SIG-M5 (cell line): ENCODE results near the gene IFNL3.
"Not testable (repeated sequence)": the region's sequence is repeated elsewhere in the genome, so short reads cannot be mapped to it uniquely, and the experiment has no call there.

Experiments
- DNase-seq: peaks from one replicate; lab custom pipeline; 2025; lab: John Stamatoyannopoulos, UW

IFNL3 gene

DNA sequence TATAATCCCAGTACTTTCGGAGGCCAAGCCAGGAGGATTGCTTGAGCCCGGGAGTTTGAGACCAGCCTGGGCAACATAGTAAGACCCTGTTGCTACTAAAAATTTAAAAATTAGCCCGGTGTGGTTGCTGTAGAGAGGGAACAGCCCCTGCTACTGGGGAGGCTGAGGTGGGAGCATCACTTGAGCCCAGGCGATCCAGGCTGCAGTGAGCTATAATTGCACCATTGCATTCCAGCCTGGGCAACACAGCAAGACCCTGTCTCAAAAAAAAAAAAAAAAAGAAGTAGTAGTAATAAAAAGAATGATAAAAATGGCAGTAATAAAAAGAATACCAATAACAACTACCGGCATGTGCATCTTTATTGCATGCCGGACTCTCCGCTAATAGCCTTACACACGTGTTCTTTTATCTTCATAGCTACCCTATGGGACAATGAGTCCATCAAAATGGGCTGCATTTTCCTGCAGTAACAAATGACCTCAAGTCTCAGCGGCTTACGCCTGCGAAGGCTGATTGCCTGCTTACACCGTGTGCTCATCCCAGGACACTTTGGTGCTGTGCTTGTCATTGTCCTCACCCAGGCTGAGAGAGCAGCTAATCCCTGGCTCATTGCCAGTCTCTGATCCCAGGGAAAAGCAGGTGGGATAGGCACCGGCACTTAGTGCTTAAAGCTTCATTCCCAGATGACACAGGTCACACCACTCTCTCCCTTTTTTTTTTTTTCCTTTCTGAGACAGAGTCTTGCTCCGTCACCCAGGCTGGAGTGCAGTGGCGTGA is 26.4 kb downstream of the IFNL3 start:
- DNase-seq, result no peak

DNA sequence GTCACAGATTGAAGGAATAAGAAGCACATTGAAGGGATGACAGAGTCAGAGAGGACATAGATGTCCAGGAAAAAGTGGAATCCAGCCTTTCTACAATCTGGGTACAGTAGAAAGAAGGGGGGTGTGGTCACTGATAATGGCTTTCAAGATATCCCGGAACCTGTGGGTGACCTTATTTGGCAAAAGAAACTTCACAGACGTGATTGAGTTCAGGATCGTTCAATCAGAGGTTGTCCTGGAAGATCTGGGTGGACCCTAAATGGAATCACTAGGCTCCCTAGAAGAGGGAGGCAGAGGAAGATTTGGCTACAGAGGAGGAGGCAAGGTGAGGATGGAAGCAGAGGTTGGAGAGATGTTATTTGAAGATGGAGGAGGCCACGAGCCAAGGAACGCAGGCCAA is 27.7 kb downstream of the IFNL3 start:
- no peak for DNase-seq

DNA sequence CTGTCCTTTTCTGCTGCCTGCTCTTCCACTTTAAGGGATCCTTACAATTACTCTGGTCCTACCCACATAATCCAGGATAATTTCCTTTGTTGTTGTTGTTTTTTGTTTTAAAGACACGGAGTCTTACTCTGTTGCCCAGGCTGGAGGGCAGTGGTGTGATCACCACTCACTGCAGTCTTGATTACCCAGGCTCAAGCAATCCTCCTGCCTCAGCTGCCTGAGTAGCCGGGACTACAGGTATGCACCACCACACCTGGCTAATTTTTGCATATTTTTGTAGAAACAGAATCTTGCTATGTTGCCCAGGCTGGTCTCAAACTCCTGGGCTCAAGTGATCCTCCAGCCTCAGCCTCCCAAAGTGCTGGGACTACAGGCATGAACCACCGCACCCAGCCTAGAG is 29.5 kb downstream of the IFNL3 start:
- not testable (repeated sequence) for DNase-seq

DNA sequence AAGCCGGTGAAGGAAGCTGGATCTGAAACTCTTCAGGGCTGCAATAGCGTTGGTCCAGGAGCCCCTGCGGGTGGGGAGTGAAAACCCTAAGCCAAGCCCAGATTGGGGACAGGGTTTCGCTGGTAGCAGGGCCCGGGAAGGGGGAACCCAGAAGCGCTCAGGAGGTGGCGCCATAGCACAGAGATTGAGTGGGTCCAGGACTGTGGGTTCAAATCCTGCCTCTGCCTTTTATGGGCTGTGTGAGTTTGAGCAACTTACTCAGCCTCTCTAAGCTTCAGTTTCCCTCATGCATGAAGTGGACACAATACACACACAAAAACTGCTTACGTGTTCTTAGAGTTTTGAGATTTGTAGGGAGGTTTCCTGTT is 32.4 kb downstream of the IFNL3 start:
- DNase-seq, result no peak

DNA sequence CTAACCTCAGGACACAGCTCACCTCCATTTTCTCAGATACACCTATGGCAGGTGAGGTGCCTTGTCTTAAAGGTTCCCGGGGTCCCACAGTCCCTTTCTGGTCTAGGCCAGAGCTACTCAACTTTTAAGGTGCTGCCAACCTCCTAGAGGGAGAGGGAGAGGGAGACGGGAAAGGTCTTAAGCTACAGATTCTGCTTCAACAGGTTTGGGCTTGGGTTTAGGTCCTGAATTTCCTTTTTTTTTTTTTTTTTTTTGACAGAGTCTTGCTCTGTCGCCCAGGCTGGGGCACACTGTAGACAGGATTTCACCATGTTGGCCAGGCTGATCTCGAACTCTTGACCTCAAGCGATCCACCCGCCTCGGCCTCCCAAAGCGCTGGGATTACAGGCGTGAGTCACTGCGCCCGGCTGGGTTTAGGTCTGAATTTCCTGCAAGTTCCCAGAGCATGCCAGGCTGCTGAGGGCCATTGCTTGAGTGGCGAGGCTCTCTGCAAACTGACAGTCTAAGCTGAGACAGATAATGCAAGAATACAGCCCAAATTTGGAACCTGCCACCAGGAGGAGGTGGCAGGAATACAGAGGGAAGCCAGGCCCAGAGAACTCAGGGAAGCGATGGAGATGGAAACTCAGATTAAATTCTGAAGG is 33.0 kb downstream of the IFNL3 start:
- no peak for DNase-seq

DNA sequence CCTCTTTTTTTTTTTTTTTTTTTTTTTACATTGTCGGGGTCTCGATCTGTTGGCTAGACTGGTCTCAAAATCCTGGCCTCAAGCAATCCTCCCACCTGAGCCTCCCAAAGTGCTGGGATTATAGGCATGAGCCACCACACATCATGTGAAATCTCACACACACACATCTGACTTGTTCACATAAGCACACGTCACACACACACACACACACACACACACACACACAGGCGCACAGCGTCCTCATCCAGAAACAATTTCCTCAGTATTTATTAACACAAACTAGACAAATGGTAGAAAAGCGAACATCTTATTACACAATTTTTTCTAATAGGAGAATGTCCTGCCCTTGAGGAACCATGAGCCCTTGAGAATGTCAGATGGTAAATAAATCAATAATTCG is 35.6 kb downstream of the IFNL3 start:
- DNase-seq, result no peak

DNA sequence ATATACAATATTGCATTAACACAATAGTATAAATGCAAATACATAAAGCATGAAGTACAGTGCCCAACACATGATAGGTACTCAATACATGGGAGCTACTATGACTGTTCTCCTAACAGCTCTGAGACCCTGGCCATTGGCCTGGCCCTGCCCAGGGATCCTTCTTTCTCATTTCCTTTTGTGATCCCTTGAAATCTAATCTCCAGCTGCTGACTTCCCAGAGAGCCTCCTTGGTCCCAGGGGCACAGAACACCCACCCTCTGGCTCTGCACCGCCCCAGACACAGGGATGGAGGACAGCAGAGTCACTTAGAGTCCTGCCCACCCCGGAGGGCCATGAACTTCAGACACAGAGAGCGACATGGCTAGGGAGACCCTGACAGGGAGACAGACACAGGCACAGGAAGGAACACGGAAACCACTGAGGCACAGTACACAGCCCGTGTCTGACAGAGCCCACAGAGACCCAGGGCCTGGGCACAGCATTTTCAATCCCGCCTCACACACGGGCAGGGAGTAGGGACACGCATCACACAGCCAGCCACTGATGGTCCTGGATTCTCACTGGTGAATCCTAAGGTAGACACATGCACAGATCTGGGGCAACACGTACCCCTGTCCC is 36.5 kb downstream of the IFNL3 start:
- no peak for DNase-seq

DNA sequence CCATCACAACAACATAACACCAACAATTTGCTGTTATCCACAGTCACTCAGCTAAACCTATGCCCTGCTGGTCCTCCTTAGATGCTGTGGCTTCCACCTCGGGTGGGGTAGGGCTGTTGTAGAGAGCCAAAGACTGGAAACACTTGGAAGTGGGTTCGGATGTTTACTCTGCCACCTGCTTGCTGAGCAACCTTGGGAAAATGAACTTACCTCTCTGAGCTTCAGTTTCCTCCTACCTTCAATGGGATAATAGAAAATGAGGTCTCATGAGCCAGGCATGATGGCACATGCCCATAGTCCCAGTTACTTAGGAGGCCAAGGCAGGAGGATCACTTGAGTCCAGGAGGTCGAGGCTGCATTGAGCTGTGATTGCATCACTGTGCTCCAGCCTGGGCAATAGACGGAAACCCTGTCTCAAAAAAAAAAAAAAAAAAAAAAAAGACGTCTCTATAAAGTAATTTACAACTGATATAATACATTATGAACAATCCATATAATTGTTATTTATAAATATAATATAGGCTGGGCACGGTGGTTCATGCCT is 37.4 kb downstream of the IFNL3 start:
- no peak for DNase-seq

DNA sequence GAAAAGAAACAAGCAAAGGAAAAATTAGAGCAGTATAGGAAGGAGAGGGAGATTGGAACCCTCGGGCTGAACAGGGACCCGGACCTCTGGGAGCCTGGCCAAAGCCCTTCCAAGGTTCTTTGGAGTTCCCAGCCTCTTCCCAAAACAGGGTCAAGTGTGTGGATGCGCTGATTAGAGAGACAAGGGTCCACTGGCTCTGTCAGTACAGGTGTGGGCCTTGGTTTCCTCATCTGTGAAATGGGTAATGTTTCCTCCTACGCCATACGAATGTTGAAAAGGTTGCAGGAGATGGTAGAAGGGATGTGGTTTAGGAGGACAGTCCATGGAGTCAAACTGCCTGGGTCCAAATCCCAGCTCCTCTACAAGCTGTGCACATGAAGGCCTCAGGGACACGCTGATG is 38.7 kb downstream of the IFNL3 start:
- no peak for DNase-seq

DNA sequence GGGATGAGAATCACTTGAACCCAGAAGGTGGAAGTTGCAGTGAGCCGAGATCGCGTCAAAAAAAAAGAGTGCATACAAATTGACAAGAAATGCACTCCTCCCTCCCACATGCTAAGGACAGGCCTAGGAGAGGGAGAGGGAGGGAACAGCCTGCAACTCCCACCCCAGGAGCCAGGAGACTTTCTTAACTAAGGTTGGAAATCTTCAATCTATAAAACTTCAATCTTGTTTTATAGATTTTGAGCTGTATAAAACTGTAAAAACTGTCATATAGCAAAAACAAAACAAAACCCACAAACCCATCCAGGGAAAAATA is 39.4 kb downstream of the IFNL3 start:
- DNase-seq, result no peak

DNA sequence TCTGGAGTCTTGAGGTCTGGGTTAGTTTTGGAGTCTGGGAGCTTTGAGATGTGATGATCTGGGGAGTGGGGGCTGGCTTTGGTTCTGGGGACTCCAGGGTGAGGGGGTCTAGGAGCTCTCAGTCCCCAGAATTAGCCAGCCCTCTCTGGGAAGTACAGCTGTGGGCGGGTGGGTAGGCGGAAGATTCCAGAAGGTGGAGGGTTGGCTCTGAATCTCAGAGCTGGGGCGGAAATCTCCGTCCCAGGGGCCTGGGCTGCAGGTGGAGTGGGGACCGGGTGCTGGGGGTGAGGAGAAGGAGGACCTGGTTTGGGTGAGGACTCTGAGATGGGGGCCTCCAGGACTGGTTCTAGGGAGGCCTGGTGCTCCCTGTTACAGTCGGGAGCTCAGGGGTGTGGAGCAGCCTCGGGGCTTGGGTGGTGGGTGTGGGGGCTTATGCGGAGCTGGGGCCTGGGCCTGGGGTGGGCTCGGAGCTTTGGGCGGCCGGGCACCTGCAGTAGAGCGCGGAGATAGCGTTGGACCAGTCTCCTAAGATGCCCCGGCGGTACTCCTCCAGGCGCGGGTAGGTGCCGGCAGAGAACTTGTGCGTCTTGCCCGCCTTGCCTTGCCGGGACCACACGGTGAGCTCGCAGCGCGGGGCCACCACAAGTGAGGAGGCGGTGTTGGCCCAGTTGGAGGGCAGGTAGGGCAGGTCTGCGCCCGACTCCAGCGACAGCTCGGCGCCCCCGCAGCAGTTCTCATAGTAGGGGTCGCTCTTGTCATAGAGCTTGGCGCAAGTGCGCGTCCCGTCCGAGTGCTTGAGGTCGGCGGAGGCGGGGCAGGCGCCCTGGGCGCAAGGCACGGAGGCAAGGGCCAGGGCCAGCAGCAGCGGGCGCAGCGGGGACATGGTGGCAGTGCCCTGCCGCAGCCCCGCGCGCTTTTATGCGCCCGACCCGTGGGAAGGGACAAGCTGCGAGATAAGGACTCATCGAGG is 41.1 kb downstream of the IFNL3 start, which contains the start of gene SYCN:
Gene SYCN, minus strand, starts transcription at position 892 of the 970 bp plus-strand sequence. Its CDS starts 9 bp downstream, at position 883.
- no peak for DNase-seq

DNA sequence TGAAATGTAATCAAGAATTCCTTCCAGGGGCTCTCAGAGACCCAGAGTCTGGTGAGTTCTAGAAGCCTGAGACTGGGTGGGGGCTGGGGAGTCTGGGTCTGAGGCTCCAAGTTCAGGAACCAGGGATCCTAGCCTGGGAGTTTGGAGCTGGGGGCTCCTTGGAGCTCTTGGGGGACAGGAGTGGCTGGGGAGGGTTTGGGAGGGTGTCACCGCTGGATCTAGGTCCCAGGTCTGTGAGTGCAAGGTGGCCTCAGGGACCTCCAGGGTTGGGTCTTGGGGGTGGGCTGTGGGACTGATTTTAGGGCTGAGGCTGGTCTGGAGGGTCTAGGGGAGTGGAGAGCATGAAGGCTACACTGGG is 41.8 kb downstream of the IFNL3 start:
- no peak for DNase-seq

DNA sequence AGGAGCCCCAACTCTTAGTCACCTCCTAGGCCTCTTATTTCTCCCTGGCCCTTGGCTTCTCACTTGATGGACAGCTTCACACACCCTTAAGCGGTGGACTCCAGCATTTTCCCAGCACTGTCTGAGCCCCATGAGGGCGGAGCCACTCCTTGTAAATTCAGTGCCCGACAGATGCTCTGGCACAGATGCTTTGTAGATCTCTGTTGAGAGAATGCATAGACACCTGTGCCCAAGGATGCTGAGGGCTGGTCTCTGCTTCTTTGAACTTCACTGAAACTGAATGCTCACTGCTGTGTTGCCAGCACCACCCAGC is 44.0 kb downstream of the IFNL3 start:
- no peak for DNase-seq

DNA sequence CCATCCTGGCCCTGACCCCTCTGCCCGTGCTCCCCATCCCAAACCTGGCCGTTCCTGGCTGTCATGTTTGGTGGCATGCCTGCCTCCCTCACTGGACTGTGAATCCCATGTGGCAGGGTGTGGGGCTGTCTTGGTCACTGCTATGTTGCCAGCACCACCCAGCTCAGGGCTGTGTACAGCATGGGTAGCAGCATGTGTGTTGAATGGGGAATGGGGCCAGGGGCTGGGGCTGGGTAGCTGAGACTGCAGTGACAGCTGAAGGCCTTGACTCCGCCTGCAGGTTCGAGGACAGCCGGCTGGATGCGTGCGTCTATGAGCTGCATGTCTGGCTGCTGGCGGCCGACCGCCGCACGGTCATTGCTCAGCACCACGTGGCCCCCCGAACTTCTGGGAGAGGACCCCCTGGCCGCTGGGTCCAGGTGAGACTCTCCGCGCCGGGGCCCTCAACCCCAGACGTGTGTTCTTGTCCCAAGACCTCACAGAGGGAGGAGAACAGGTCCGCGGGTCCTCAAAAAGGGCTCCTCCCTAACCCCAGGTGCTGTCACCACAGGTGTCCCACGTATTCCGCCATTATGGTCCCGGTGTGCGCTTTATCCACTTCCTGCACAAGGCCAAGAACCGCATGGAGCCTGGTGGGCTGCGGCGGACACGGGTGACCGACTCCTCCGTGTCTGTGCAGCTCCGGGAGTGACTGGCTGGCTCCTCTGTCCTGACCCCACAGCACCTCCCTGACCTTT is 44.6 kb downstream of the IFNL3 start:
- DNase-seq, result no peak

DNA sequence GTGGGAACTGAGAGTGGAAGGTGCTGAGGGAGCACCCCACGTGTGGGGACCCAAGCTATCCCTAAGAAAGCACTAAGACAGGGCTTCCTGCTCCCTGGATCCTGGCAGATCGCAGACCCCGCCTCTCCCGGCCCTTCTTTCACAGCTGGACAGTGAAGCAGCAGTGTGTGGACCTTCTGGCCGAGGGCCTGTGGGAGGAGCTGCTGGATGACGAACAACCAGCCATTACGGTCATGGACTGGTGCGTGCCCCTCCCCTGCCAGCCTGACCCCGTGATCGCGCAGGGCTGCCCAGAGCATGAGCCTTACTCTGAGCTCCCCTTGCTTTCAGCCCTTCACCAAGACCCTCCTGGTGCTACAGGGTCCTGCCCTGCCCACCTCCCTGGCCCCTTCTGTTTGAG is 45.8 kb downstream of the IFNL3 start:
- no peak for DNase-seq

DNA sequence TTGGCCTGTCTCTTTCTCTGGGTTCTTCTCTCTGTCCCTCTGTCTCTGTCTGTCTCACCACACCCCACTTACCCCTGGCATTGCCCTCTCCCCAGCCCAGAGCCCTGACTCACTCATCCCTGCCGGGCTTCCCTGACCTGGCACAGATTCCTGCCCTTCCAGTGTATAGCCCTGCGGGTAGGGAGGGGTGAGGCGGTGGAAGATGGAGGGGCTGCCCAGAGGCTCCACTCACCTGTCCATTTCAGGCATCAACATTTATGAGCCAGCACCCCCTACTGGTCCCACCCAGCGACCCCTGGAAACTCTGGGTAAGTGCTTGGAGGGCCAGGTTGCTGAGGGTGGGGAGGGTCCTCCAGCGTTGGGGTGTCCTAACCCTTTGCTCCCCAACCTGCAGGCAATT is 47.0 kb downstream of the IFNL3 start:
- no peak for DNase-seq

DNA sequence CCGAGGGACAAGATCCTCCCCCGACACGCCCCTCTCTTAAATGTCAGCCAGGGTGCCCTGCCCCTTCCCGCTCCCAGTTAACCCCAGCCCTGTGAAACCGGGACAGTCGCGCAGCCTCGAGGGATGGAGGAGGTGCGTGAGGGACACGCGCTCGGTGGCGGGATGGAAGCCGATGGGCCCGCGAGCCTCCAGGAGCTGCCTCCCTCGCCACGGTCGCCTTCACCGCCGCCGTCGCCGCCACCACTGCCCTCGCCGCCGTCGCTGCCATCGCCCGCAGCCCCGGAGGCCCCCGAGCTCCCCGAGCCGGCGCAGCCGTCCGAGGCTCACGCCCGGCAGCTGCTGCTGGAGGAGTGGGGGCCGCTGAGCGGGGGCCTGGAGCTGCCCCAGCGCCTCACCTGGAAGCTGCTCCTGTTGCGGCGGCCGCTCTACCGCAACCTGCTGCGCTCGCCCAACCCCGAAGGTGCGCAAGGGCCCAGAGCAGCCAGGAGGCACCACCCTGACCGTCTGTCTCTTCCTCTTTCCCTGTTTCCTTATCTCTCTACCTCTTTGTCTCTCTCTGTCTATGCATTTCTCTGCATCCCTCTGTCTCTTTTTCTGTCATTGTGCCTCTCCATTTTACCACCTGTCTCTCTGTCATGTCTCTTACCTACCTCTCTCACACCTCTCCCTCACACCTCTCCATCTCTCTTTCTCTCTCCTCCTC is 47.8 kb downstream of the IFNL3 start, which contains the start of gene NCCRP1:
Gene NCCRP1, plus strand, starts transcription at position 105 of the 703 bp plus-strand sequence. Its CDS starts 19 bp downstream, at position 124.
- no peak for DNase-seq

DNA sequence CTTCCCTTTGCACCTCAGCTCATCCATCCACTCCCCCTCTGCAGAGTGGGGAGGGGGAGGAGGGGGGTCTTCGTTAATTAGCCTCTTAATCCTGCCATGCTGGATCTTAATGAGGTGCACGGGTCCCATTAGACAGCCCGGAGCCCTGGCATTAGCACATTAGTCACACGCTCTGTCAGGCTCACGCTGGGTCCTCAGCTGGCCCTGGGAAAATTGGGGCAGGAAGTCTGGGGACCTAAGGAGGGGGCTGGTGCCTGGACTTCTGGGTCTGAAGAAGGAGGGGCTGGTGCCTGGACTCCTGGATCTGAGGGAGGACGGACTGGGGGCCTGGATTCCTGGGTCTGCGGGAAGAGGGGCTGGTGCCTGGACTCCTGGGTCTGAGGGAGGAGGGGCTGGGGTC is 48.5 kb downstream of the IFNL3 start:
- DNase-seq, result no peak

DNA sequence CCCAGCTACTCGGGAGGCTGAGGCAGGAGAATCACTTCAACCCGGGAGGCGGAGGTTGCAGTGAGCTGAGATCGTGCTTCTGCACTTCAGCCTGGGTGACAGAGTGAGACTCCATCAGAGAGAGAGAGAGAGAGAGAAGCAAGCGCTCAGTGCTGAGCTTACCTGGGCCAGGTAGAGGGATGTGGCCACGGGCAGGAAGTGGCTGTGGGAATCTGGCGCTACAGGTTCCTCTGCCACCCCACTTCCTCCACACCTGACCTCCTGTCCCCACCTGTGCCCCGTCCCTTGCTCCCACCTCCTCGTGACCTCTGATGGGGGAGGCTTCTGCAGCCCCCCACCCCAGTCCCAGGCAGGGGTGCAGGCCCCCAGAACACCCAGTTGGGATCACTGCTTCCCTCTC is 49.1 kb downstream of the IFNL3 start:
- DNase-seq, result no peak

DNA sequence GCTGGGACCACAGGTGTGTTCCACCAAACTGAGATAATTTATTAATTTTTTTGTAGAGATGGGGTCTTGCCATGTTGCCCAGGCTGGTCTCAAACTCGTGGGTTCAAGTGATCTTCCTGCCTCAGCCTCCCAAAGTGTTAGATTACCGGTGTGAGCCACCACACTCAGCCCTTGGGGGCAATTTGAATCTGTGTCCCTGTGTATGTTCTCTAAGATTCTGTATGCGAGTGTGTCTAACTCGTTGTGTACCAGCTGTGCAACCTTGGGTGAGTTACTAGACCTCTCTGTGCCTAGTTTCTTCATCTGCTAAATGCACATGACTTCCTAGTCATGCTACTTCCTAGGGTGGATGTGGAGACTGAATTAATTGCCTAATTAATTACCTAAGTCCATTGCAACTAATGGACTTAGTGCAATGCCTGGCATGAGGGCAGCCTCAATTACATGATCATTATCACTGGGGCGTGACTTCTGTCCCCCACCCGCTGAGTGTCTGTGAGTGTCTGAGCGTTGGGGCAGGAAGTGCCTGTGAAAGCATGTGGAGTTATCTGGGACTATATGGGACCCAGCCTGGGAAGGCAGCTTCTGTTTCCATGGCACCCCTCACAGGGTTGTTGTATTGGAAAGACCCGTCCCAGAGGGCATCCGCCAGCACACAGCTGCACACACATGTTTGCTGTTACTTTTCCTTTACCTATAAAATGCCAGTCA is 49.8 kb downstream of the IFNL3 start:
- no peak for DNase-seq
